ENCODE data around the gene ETNK2. TPM values are rescaled to one million over a fixed set of nuclear protein-coding genes. Genes with fewer than 3 reads are reported as not detected.

The ETNK2 gene
- total RNA-seq, 4 donors from 2014 or later, result 2.3 to 23.9 (median 13.9) TPM

DNA sequence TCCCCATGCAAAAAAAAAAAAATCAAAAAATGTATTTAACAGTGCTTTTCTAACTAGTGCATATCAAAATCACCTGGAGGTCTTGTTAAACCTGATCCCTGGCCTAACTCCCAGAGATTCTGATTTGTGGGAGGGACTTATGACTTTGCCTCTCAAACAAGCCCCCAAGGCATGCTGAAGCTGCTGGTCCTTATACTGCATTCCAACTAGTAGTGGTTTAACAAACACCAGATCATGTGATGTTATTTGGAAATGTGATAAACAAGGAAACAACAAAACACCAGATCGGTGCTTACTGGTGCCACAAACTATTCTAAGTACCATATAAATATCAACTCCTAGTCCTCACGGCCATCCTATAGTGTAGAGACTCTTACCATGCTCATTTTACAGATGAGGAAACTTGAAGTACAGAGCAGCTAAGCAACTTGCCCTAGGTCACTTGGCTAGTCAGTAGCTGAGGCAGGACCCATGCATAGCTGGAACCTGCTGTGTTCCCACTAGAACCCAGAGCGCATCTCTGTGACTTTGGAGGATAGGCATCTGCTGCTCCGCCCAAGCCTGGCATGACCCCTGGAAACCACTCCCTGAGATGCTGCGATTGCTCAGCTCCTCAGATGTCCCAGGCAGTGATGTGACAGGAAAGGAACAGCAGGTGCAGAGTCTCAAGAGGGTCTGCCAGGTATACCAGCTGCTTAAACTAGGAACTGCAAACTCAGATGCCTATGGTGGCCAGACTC lies 40.8 kb downstream of the ETNK2 start:
- DNase-seq, result no peak
- no peak overlapping the region for H3K4me3 ChIP-seq
- no peaks in the 10 kb centered on the region for H3K27me3 ChIP-seq
- no peaks in the 10 kb centered on the region for H3K9me3 ChIP-seq
- peak overlapping the region in 1 of 2 donors; percentile 30 for H3K27ac ChIP-seq
- intact Hi-C loops (cut with DNase I; ENCODE audit: low total_unique reads), result no loop called here
- TF ChIP-seq, protein P1, sequence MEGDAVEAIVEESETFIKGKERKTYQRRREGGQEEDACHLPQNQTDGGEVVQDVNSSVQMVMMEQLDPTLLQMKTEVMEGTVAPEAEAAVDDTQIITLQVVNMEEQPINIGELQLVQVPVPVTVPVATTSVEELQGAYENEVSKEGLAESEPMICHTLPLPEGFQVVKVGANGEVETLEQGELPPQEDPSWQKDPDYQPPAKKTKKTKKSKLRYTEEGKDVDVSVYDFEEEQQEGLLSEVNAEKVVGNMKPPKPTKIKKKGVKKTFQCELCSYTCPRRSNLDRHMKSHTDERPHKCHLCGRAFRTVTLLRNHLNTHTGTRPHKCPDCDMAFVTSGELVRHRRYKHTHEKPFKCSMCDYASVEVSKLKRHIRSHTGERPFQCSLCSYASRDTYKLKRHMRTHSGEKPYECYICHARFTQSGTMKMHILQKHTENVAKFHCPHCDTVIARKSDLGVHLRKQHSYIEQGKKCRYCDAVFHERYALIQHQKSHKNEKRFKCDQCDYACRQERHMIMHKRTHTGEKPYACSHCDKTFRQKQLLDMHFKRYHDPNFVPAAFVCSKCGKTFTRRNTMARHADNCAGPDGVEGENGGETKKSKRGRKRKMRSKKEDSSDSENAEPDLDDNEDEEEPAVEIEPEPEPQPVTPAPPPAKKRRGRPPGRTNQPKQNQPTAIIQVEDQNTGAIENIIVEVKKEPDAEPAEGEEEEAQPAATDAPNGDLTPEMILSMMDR (IDR thresholded peaks at IDR 0.05), result no peak
- no peak for TF ChIP-seq POLR2A (IDR thresholded peaks at IDR 0.05)
- no peaks in the 10 kb centered on the region for H3K36me3 ChIP-seq
- H3K4me1 ChIP-seq, result peaks cover 4 to 19% of the 10 kb centered on the region in 2 donors

DNA sequence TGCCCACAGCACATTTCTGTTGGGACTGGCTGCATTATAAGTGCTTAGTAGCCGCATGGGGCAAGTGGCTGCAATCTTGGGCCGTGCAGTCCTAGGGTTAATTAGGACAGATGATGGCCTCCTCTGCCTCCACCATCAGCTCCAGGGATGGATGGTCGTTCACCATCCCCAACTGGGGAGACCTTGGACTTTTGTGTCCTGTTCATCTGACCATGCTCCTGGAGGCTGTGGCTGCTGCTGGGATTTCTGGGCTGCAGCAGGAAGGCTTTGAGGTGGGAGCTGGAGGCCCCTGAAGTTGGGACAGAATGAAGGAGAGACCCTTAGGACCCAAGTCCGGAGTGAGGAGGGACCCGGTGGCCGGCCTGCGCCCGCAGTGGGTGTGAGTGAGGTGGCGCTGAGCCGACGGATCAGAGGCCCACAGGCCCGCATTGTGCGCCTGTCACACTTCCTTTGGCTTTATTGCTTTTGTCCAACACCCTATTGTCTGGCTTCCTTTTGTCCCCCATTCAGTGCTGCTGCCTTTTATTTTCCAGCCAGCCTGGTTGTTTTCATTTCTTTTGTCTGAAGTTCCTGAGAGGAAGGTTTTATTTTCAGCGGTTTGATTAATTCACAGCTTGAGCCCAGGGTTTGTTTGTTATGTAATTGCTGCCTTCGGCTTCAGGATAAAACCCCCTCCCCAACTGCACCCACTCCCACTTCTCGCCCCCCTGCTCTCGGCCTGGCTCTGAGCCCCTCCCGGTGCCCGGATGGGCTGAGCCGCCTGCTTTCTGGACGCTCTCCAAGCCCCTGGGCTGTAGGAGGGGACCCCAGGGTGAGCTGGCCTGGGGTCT lies 43.3 kb downstream of the ETNK2 start:
- no peak overlapping the region for H3K4me3 ChIP-seq
- DNase-seq, result no peak
- no peaks in the 10 kb centered on the region for H3K27me3 ChIP-seq
- peak overlapping the region; percentile 38 to 49 for H3K27ac ChIP-seq
- H3K9me3 ChIP-seq, result no peaks in the 10 kb centered on the region
- peaks cover 5 to 29% of the 10 kb centered on the region in 2 donors for H3K4me1 ChIP-seq
- intact Hi-C loops (cut with DNase I; ENCODE audit: low total_unique reads), result no loop called here
- TF ChIP-seq, protein P1 (IDR thresholded peaks at IDR 0.05), result no peak
- TF ChIP-seq POLR2A (IDR thresholded peaks at IDR 0.05), result no peak
- no peaks in the 10 kb centered on the region for H3K36me3 ChIP-seq

DNA sequence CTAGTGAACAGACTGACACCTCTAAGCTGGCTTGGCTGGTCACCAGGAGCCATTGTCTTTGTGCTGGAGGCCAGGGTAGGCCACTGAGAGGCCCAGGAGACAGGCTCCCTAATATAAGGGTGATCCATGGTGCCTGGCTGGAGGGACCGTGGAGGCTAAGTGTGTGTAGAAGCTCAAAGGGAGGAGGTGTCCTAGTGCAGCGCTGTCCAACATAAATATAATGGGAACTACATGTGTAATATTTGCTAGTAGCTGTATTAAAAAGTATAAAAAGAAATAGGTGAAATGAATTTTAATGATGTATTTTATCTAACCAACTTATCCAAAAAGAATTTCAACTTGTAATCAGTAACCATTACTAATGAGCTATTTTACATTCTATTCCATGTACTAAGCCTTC lies 44.0 kb downstream of the ETNK2 start:
- H3K36me3 ChIP-seq, result no peaks in the 10 kb centered on the region
- DNase-seq, result no peak
- H3K27me3 ChIP-seq, result no peaks in the 10 kb centered on the region
- no peak for TF ChIP-seq POLR2A (IDR thresholded peaks at IDR 0.05)
- TF ChIP-seq, protein P1 (IDR thresholded peaks at IDR 0.05), result no peak
- intact Hi-C loops (cut with DNase I; ENCODE audit: low total_unique reads), result no loop called here
- no peak overlapping the region for H3K4me3 ChIP-seq
- H3K9me3 ChIP-seq, result no peaks in the 10 kb centered on the region
- peak overlapping the region; percentile 38 to 49 for H3K27ac ChIP-seq
- peaks cover 10 to 32% of the 10 kb centered on the region in 2 donors for H3K4me1 ChIP-seq

DNA sequence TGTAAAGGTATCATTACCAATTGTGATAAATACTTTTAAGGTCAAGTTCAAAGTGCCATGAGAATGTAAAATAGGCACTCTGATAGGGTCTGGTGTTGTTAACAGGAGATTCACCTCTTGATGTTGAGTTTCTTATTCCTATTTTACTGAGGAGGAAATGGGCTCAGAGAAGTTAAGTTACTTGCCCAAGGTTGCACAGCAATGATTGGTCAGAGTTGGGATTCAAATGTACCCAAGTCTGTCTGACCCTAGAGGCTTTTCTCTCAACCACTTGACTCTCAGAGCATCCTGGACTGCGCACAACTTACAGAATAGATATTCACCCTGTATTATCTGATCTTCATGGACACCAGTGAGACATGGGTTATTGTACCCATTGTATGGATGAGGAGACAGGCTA lies 45.0 kb downstream of the ETNK2 start:
- H3K27me3 ChIP-seq, result no peaks in the 10 kb centered on the region
- H3K36me3 ChIP-seq, result no peaks in the 10 kb centered on the region
- H3K9me3 ChIP-seq, result no peaks in the 10 kb centered on the region
- H3K4me3 ChIP-seq, result no peak overlapping the region
- peak overlapping the region in 1 of 2 donors; percentile 29 for H3K27ac ChIP-seq
- peaks cover 20 to 38% of the 10 kb centered on the region in 2 donors for H3K4me1 ChIP-seq
- no peak for TF ChIP-seq POLR2A (IDR thresholded peaks at IDR 0.05)
- TF ChIP-seq, protein P1 (IDR thresholded peaks at IDR 0.05), result no peak
- no peak for DNase-seq
- intact Hi-C loops (cut with DNase I; ENCODE audit: low total_unique reads), result no loop called here

DNA sequence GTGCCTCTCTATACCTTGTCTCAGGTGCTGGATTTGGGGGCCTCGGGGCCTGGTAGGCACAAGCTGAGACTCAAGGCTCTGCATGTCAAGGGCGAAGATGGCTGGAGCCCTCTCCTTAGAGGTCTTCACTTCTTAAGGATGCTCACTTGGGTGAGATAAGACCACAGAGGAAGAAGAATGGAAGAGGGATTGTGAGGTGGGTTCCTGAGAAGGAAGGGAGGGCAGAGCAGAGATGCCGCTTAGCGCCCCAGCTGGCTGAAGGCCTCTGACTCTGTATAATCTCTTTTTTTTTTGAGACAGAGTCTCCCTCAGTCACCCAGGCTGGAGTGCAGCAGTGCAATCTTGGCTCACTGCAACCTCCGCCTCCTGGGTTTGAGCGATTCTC lies 46.7 kb downstream of the ETNK2 start:
- Histone ChIP-seq H3K36me3 (no peaks in the 10 kb centered on the region), H3K27ac (peak overlapping the region; percentile 50 to 52), H3K27me3 (no peaks in the 10 kb centered on the region), H3K4me3 (no peak overlapping the region), H3K9me3 (no peaks in the 10 kb centered on the region), H3K4me1 (peaks cover 21 to 35% of the 10 kb centered on the region in 2 donors)
- no peak for TF ChIP-seq POLR2A (IDR thresholded peaks at IDR 0.05)
- TF ChIP-seq, protein P1 (IDR thresholded peaks at IDR 0.05), result no peak
- intact Hi-C loops (cut with DNase I; ENCODE audit: low total_unique reads), result no loop called here
- DNase-seq, result no peak

Data from uterus (tissue), 4 donors.